ENCODE results near the gene ENGASE. TPM values are rescaled to one million over a fixed set of nuclear protein-coding genes. Genes with fewer than 3 reads are reported as not detected.

The ENGASE gene
- total RNA-seq, 1 donor from 2014 or later, result 31.5 TPM

DNA sequence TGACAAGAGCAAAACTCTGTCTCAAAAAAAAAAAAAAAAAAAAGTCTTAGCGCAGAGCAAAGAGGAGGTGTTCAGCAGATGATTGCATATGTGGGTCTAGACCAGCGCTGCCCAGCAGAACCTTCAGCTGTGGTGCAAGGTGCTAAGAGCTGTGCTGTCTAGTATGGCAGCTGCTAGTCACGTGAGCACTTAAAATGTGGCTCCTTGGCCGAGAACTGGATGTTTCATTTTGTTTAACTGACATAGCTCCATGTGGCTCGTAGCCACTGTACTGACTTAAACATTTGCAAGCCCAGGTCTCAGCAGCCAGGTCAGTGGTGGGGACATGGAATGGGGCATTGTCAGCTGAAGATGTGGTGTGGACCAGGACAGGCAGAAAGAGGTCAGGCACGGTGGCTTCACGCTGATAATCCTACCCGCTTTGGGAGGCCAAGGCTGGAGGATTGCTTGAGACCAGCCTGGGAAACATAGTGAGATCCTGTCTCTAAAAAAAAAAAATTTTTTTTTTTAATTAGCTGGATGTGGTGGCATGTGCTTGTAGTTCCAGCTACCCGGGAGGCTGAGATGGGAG lies 41.5 kb upstream of the ENGASE start:
- peak overlapping the region; percentile 78 for H3K27ac ChIP-seq (replicated peaks)
- H3K4me3 ChIP-seq, result no peak overlapping the region
- no peaks in the 10 kb centered on the region for H3K9me3 ChIP-seq (replicated peaks)
- no peak for DNase-seq
- intact Hi-C loops (cut with micrococcal nuclease), result no loop called here
- TF ChIP-seq, protein P1, sequence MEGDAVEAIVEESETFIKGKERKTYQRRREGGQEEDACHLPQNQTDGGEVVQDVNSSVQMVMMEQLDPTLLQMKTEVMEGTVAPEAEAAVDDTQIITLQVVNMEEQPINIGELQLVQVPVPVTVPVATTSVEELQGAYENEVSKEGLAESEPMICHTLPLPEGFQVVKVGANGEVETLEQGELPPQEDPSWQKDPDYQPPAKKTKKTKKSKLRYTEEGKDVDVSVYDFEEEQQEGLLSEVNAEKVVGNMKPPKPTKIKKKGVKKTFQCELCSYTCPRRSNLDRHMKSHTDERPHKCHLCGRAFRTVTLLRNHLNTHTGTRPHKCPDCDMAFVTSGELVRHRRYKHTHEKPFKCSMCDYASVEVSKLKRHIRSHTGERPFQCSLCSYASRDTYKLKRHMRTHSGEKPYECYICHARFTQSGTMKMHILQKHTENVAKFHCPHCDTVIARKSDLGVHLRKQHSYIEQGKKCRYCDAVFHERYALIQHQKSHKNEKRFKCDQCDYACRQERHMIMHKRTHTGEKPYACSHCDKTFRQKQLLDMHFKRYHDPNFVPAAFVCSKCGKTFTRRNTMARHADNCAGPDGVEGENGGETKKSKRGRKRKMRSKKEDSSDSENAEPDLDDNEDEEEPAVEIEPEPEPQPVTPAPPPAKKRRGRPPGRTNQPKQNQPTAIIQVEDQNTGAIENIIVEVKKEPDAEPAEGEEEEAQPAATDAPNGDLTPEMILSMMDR (IDR thresholded peaks at IDR 0.05; ENCODE audit: borderline replicate concordance), result no peak
- H3K36me3 ChIP-seq, result no peaks in the 10 kb centered on the region
- peaks cover 82% of the 10 kb centered on the region for H3K4me1 ChIP-seq
- H3K27me3 ChIP-seq (ENCODE audit: low read depth), result no peaks in the 10 kb centered on the region

DNA sequence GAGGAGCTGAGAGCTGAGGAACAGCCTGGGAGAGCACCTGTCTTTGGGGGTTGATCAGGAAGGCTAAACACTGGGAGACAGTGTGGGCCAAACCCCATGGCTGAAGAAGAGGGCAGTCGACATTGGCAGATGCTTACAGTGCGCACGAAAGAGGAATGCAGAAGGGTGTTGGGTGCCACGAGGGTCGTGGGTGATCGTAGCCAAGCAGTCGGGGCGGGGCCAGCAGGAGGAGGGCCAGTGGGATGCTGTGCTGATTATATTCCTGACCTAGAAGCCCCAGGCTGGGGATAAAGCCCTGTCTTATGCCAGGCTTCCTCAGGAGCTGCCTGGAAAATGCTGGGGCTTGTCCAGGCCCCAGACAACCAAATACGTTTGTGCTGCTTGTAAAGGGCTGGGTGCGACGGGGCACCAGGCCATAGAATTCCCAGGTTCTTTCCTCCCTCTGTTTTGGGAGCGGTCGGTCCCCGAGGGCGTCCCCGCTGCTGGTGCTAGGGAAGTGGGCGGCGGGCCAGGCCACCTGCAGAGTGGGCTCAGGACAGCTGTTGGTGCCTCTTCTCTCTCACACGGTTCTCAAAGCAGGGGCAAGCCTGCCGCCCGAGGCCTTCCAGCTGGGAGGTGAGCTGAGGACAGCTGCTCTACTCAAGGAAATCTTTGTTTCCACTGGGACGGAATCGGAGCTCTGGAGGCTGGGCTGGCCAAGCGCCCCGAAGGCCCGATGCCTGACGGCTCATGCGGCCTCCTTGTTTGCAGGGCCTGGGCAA lies 40.7 kb upstream of the ENGASE start:
- no peaks in the 10 kb centered on the region for H3K36me3 ChIP-seq
- peak overlapping the region; percentile 78 for H3K27ac ChIP-seq (replicated peaks)
- H3K4me3 ChIP-seq, result peak overlapping the region; percentile 12
- H3K27me3 ChIP-seq (ENCODE audit: low read depth), result no peaks in the 10 kb centered on the region
- TF ChIP-seq, protein P1 (IDR thresholded peaks at IDR 0.05; ENCODE audit: borderline replicate concordance), result no peak
- H3K9me3 ChIP-seq (replicated peaks), result no peaks in the 10 kb centered on the region
- DNase-seq, result peak; percentile 72
- intact Hi-C loops (cut with micrococcal nuclease), result no loop called here
- peaks cover 82% of the 10 kb centered on the region for H3K4me1 ChIP-seq

DNA sequence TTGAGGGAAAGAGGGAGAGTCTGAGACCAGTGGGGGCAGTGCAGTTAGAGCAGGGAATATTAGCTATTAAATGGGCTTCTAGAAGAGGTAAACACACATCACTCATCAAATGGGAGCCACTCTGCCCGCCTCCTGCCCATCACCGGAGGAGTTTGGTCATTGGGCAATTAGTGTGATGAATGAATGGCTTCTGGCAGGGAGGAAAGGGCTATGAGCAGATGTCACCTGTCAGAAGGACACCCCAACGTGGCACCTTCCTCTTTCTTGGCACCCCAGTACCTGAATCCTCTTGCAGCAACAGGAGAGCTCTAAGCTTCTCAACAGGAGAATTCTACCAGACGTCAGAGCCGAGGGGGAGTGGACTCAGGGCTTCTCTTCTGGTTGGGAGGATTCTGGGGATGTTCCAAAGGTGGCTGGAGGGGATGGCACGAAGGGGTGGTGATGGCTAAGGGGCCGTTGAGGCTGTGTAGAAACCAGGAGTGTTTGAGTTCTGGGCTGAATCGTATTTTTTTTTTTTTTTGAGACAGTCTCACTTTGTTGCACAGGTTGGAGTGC lies 39.6 kb upstream of the ENGASE start:
- peaks cover 4% of the 10 kb centered on the region for H3K36me3 ChIP-seq
- H3K27ac ChIP-seq (replicated peaks), result peak overlapping the region; percentile 78
- TF ChIP-seq, protein P1 (IDR thresholded peaks at IDR 0.05; ENCODE audit: borderline replicate concordance), result no peak
- no peaks in the 10 kb centered on the region for H3K27me3 ChIP-seq (ENCODE audit: low read depth)
- peaks cover 72% of the 10 kb centered on the region for H3K4me1 ChIP-seq
- no peak overlapping the region for H3K4me3 ChIP-seq
- intact Hi-C loops (cut with micrococcal nuclease), result no loop called here
- no peaks in the 10 kb centered on the region for H3K9me3 ChIP-seq (replicated peaks)
- DNase-seq, result no peak

DNA sequence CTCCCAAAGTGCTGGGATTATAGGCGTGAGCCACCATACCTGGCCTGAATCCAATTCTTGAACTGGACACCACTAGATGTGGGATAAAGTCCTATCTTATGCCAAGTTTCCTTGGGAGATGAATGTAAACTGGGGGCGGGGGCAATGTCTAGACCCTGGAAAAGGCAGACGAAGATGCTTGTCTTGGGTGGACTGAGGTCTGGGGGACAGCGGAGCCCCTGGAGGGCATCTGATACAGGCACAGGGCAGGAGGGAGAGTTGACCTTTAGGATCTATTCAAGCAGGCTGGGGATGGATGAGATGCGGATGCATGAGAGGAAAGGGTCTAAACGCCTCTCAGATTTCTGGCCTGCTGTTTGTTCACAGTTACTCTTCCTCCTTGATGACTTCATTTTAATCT lies 38.9 kb upstream of the ENGASE start:
- Histone ChIP-seq H3K36me3 (peaks cover 4% of the 10 kb centered on the region), H3K4me3 (no peak overlapping the region), H3K27me3 (ENCODE audit: low read depth) (no peaks in the 10 kb centered on the region), H3K9me3 (replicated peaks) (no peaks in the 10 kb centered on the region), H3K4me1 (peaks cover 71% of the 10 kb centered on the region), H3K27ac (replicated peaks) (no peak overlapping the region)
- no peak for DNase-seq
- intact Hi-C loops (cut with micrococcal nuclease), result no loop called here
- TF ChIP-seq, protein P1 (IDR thresholded peaks at IDR 0.05; ENCODE audit: borderline replicate concordance), result no peak

DNA sequence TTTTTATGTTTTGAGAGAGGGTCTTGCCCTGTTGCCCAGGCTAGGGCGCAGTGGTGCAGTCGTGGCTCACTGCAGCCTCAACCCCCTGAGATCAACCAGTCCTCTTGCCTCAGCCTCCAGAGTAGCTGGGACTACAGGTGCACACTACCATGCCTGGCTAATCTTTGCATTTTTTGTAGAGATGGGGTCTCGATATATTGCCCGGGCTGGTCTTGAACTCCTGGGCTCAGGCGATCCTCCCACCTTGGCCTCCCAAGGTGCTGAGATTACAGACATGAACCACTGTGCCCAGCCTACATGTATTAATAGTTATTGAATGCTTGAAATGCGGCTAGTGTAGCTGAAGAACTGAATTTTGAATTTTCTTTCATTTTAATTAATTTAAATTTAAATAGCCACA lies 38.4 kb upstream of the ENGASE start:
- intact Hi-C loops (cut with micrococcal nuclease), result no loop called here
- Histone ChIP-seq H3K27me3 (ENCODE audit: low read depth) (no peaks in the 10 kb centered on the region), H3K36me3 (peaks cover 4% of the 10 kb centered on the region), H3K4me1 (peaks cover 71% of the 10 kb centered on the region), H3K27ac (replicated peaks) (peak overlapping the region; percentile 25), H3K4me3 (no peak overlapping the region), H3K9me3 (replicated peaks) (no peaks in the 10 kb centered on the region)
- TF ChIP-seq, protein P1 (IDR thresholded peaks at IDR 0.05; ENCODE audit: borderline replicate concordance), result no peak
- no peak for DNase-seq

Data from left ventricle myocardium inferior (tissue), 1 donor.